IPS DF 19.7 (cell line): Measurements from ENCODE around the gene C2orf15.
A peak's percentile ranks its signal among the peaks of the same experiment; 100 is the strongest.
"Not testable (repeated sequence)": the region's sequence is repeated elsewhere in the genome, so short reads cannot be mapped to it uniquely, and the experiment has no call there.

ENCODE experiments used
- DNase-seq: peaks from one replicate; pipeline ENCODE4 v3.0.0-alpha.2; 2013; ENCODE audit warnings: low read depth, low spot score

Gene C2orf15

GRCh38 chr2:99166218-99166617, 24.7 kb downstream of the C2orf15 start:
- DNase-seq, result no peak

DNA sequence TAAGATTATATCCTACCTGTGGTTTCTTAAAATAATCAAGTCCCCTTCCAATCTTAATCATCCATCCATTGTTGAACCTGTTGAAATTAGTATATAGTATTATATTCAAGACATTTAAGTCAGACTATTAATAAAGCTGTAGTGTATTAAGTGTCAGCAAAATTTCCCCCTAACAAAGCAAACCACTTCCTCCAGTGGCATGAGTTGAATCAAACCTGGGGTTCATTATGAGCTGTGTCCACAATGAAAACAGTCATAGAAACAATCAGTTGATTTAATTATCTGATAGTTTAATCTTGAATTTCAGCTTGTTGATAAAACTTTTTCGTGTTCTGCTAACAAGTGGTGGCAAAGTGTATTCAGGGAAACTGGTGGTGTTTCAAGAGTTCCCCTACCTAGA, 28.0 kb downstream of the C2orf15 start:
- no peak for DNase-seq

DNA sequence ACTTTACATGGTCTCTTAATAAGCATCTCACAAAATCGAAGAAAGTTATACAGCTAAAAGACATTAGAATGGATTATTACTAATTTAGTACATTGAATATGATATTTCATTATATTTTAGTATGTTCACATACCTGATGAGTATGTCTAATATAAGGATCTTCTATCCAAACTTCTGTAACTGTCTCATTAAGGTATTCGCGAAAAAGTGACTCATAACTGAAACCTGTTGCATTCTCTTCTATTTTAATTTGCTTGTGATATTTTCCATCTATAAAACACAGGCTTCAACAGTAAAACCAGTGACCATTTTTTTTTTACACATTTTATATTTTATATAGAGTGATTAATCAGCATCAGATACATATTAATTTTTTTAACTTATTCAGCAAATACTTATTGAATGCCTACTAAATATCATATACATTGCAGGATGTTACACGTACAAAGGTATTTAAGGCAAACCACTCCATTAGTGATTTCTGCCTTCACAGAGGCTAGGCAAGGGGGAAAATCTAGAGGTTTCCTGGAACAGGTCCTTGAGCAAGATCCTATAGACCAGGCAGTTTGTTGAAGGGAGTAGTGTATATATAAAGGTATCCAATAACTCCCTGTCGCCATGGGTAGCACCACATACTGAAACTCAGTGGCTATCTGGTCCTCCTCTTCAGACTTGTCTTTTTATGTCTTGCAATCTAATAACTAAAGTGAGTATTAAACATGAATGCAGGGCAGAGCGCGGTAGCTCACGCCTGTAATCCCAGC, 30.1 kb downstream of the C2orf15 start:
- DNase-seq, result no peak

DNA sequence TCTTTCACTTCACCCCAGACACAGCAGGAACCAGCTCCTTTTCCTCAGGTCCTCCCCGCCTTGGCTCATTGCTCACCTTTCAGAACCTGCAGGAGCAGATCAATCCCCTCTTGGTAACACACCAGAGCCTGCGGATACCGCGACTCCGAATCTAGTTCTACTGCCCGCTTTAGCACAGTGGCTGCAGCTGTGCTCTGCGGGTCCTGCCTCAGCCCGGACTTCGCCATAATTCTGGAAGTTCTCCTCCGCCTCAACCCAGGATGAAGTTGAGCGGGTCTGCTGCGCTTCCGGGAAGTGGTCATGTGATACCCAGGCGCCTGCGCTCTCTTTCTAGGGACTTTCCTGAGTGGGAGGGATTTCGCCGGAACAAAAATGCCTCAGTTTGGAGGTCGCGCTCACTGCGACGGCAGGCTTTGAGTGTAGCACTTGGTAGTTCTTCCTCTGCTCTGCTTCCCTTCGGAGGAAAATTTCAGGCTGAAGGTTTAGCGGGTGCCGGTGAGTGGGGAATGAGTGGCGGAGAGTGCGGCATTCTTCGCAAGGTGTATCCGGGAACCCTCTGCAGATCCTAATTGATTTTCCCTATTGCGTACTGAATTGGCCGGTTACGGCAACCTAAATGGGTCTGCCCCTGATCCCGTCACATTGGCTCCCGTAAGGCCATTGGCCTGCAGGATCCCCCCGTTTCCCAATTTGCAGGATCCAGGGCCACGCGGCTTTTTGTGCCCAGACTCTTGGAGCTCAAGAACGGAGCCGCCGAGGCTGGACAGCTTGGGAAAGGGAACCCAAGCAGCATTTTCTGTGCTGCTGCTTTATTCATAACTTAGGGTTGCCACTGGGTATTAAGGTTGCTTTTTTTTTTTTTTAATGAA, 39.5 kb downstream of the C2orf15 start, which contains the start of the genes MITD1 and MRPL30:
TSS of gene MITD1 (minus strand) at position 304 of the 869 bp plus-strand sequence. CDS start at position 227, 77 bp downstream.
TSS of gene MRPL30 (plus strand) at position 430 of the 869 bp plus-strand sequence. CDS start 5,020 bp downstream, outside the sequence.
- peak; percentile 85 for DNase-seq

DNA sequence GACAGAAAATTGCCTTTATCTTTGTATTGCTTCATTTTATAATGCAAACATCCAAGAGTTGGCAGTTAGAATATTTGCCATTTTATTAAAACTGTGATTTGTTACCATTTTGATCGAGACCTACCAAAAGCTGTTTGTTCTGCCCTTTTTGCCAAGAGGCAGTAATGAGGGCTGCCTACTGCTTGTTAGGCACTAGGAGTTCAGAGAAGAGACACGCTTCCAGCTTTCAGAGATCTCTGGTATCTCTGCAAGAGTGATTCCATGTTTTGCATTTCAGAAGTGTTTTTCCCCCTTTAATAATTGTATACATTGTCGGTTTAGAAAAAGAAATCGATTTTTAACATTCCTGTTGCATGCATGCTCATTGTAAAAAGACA, 40.1 kb downstream of the C2orf15 start:
- DNase-seq, result no peak

- DNase-seq, result no peak
Measured at GRCh38 chr2:99183025-99183424, 41.5 kb downstream of the C2orf15 start.

- no peak for DNase-seq
Measured at GRCh38 chr2:99184811-99185210, 43.3 kb downstream of the C2orf15 start.

- no peak for DNase-seq
Measured at GRCh38 chr2:99187011-99187410, 45.5 kb downstream of the C2orf15 start.

DNA sequence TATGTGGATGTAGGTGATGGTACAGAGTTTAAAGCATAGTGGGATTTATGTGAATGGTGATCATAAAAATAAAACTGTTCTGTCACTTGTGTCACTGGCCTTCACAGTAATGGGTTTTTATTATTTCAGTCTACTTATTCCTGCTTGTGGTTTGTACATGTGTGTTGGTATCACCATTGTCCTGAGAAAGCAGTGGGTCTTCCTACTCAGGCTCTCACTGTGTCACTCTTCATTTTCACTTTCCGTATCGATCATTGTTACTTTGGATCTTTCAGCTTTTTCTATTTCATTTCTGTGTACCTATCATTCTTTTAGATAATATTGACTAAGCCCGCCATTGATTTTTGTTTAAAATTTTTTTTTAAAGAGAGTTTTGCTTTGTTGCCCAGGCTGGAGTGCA, 46.9 kb downstream of the C2orf15 start:
- DNase-seq, result no peak

DNA sequence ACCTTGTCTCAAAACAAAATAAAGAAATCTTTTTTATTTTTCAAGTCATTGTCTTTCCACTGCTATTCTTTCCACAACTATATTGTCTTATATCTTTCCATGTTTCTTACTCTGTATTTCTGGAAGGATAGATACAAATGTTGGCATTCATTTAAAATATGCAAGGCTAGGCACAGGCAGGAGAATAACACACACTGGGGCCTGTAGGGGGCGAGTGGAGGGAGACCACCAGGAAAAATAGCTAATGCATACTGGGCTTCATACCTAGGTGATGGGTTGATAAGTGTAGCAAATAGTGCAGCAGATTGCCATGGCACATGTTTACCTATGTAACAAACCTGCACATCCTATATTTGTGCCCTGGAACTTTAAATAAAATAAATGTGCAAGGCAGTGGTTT, 49.0 kb downstream of the C2orf15 start:
- DNase-seq, result no peak

DNA sequence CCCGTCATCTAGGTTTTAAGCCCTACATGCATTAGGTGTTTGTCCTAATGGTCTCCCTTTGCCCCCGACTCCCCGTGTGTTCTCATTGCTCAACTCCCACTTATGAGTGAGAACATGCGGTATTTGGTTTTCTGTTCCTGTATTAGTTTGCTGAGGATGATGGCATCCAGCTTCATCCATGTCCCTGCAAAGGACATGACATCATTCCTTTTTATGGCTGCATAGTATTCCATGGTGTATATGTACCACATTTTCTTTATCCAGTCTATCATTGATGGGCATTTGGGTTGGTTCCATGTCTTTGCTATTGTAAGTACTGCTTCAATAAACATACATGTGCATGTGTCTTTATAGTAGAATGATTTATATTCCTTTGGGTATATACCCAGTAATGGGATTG, 50.9 kb downstream of the C2orf15 start:
- DNase-seq, result not testable (repeated sequence)

GRCh38 chr2:99198103-99198841, 56.8 kb downstream of the C2orf15 start:
- no peak for DNase-seq

- DNase-seq, result no peak
Measured at GRCh38 chr2:99200076-99200800, 58.7 kb downstream of the C2orf15 start.
